ENCODE results near the gene CENPK. TPM values are rescaled to one million over a fixed set of nuclear protein-coding genes. Genes with fewer than 3 reads are reported as not detected.
"Not testable (repeated sequence)": the region's sequence is repeated elsewhere in the genome, so short reads cannot be mapped to it uniquely, and the experiment has no call there.

CENPK gene
- total RNA-seq, 1 experiment from 2014 or later: 54.9 TPM

GRCh38 chr5:65548281-65548680 lies 14.7 kb downstream of the CENPK start:
- H3K9me3 ChIP-seq (replicated peaks): no peaks in the 10 kb centered on the region
- peaks cover 50% of the 10 kb centered on the region for H3K36me3 ChIP-seq
- no peaks in the 10 kb centered on the region for H3K27me3 ChIP-seq (replicated peaks)
- H3K27ac ChIP-seq: no peak overlapping the region
- no peak for DNase-seq (ENCODE audit: low read depth in 1 of 2, low spot score in 2 of 2)
- no peak overlapping the region for H3K4me3 ChIP-seq
- H3K4me1 ChIP-seq (replicated peaks): no peaks in the 10 kb centered on the region

GRCh38 chr5:65546141-65546540 lies 16.8 kb downstream of the CENPK start:
- H3K9me3 ChIP-seq (replicated peaks): no peaks in the 10 kb centered on the region
- DNase-seq (ENCODE audit: low read depth in 1 of 2, low spot score in 2 of 2): no peak
- no peaks in the 10 kb centered on the region for H3K27me3 ChIP-seq (replicated peaks)
- H3K4me1 ChIP-seq (replicated peaks): no peaks in the 10 kb centered on the region
- H3K27ac ChIP-seq: no peak overlapping the region
- peaks cover 70% of the 10 kb centered on the region for H3K36me3 ChIP-seq
- H3K4me3 ChIP-seq: no peak overlapping the region

- Histone ChIP-seq H3K9me3 (replicated peaks) (no peaks in the 10 kb centered on the region), H3K36me3 (peaks cover 70% of the 10 kb centered on the region), H3K4me1 (replicated peaks) (no peaks in the 10 kb centered on the region), H3K27me3 (replicated peaks) (no peaks in the 10 kb centered on the region), H3K27ac (no peak overlapping the region), H3K4me3 (no peak overlapping the region)
- DNase-seq (ENCODE audit: low read depth in 1 of 2, low spot score in 2 of 2): no peak
These were observed 18.5 kb downstream of the CENPK start for GRCh38 chr5:65544473-65544872.

GRCh38 chr5:65539827-65540226 lies 23.1 kb downstream of the CENPK start:
- Histone ChIP-seq H3K27ac (no peak overlapping the region), H3K27me3 (replicated peaks) (no peaks in the 10 kb centered on the region), H3K4me1 (replicated peaks) (no peaks in the 10 kb centered on the region), H3K4me3 (no peak overlapping the region), H3K9me3 (replicated peaks) (no peaks in the 10 kb centered on the region), H3K36me3 (peaks cover 51% of the 10 kb centered on the region)
- no peak for DNase-seq (ENCODE audit: low read depth in 1 of 2, low spot score in 2 of 2)

- no peaks in the 10 kb centered on the region for H3K27me3 ChIP-seq (replicated peaks)
- no peak overlapping the region for H3K27ac ChIP-seq
- no peaks in the 10 kb centered on the region for H3K4me1 ChIP-seq (replicated peaks)
- H3K4me3 ChIP-seq: no peak overlapping the region
- no peak for DNase-seq (ENCODE audit: low read depth in 1 of 2, low spot score in 2 of 2)
- H3K9me3 ChIP-seq (replicated peaks): no peaks in the 10 kb centered on the region
- H3K36me3 ChIP-seq: peaks cover 13% of the 10 kb centered on the region
These were observed 27.4 kb downstream of the CENPK start for GRCh38 chr5:65535529-65535987.

GRCh38 chr5:65530904-65531303 lies 32.1 kb downstream of the CENPK start:
- Histone ChIP-seq H3K4me3 (no peak overlapping the region), H3K27me3 (replicated peaks) (no peaks in the 10 kb centered on the region), H3K27ac (no peak overlapping the region), H3K36me3 (peaks cover 9% of the 10 kb centered on the region), H3K4me1 (replicated peaks) (no peaks in the 10 kb centered on the region), H3K9me3 (replicated peaks) (no peaks in the 10 kb centered on the region)
- DNase-seq (ENCODE audit: low read depth in 1 of 2, low spot score in 2 of 2): no peak

GRCh38 chr5:65525726-65526125 lies 37.2 kb downstream of the CENPK start:
- H3K36me3 ChIP-seq: peaks cover 23% of the 10 kb centered on the region
- no peak overlapping the region for H3K4me3 ChIP-seq
- DNase-seq (ENCODE audit: low read depth in 1 of 2, low spot score in 2 of 2): no peak
- H3K27me3 ChIP-seq (replicated peaks): no peaks in the 10 kb centered on the region
- no peaks in the 10 kb centered on the region for H3K9me3 ChIP-seq (replicated peaks)
- H3K27ac ChIP-seq: no peak overlapping the region
- H3K4me1 ChIP-seq (replicated peaks): no peaks in the 10 kb centered on the region

- 0 out of 2 replicates have a peak, but pooled peaks cover 2% of the 10 kb centered on the region for H3K9me3 ChIP-seq (replicated peaks)
- no peaks in the 10 kb centered on the region for H3K27me3 ChIP-seq (replicated peaks)
- no peaks in the 10 kb centered on the region for H3K36me3 ChIP-seq
- H3K27ac ChIP-seq: no peak overlapping the region
- H3K4me3 ChIP-seq: no peak overlapping the region
- DNase-seq (ENCODE audit: low read depth in 1 of 2, low spot score in 2 of 2): peak in 1 of 2 experiments; percentile 23
- H3K4me1 ChIP-seq (replicated peaks): peaks cover 24% of the 10 kb centered on the region
These were observed 50.6 kb downstream of the CENPK start for GRCh38 chr5:65512170-65512937.

GRCh38 chr5:65508978-65509377 lies 54.0 kb downstream of the CENPK start:
- no peak overlapping the region for H3K27ac ChIP-seq
- no peaks in the 10 kb centered on the region for H3K27me3 ChIP-seq (replicated peaks)
- 0 out of 2 replicates have a peak, but pooled peaks cover 2% of the 10 kb centered on the region for H3K9me3 ChIP-seq (replicated peaks)
- H3K4me1 ChIP-seq (replicated peaks): peaks cover 24% of the 10 kb centered on the region
- H3K36me3 ChIP-seq: no peaks in the 10 kb centered on the region
- peak in 1 of 2 experiments; percentile 7 for DNase-seq (ENCODE audit: low read depth in 1 of 2, low spot score in 2 of 2)
- no peak overlapping the region for H3K4me3 ChIP-seq

- Histone ChIP-seq H3K9me3 (replicated peaks) (no peaks in the 10 kb centered on the region), H3K4me1 (replicated peaks) (peaks cover 9% of the 10 kb centered on the region), H3K36me3 (no peaks in the 10 kb centered on the region), H3K27ac (no peak overlapping the region), H3K27me3 (replicated peaks) (no peaks in the 10 kb centered on the region), H3K4me3 (no peak overlapping the region)
- no peak for DNase-seq (ENCODE audit: low read depth in 1 of 2, low spot score in 2 of 2)
These were observed 56.0 kb downstream of the CENPK start for GRCh38 chr5:65506961-65507360.

- Histone ChIP-seq H3K4me3 (no peak overlapping the region), H3K27ac (no peak overlapping the region), H3K4me1 (replicated peaks) (no peaks in the 10 kb centered on the region), H3K36me3 (no peaks in the 10 kb centered on the region), H3K27me3 (replicated peaks) (no peaks in the 10 kb centered on the region), H3K9me3 (replicated peaks) (no peaks in the 10 kb centered on the region)
- no peak for DNase-seq (ENCODE audit: low read depth in 1 of 2, low spot score in 2 of 2)
These were observed 73.8 kb downstream of the CENPK start for GRCh38 chr5:65489119-65489518.

- not testable (repeated sequence) for H3K4me1 ChIP-seq (replicated peaks); H3K27me3 ChIP-seq (replicated peaks); H3K4me3 ChIP-seq; H3K36me3 ChIP-seq; H3K9me3 ChIP-seq (replicated peaks); DNase-seq (ENCODE audit: low read depth in 1 of 2, low spot score in 2 of 2); H3K27ac ChIP-seq
These were observed 74.8 kb downstream of the CENPK start for GRCh38 chr5:65488038-65488687.

- not testable (repeated sequence) for H3K27ac ChIP-seq; H3K4me3 ChIP-seq; H3K9me3 ChIP-seq (replicated peaks); H3K36me3 ChIP-seq; DNase-seq (ENCODE audit: low read depth in 1 of 2, low spot score in 2 of 2); H3K27me3 ChIP-seq (replicated peaks); H3K4me1 ChIP-seq (replicated peaks)
These were observed 76.2 kb downstream of the CENPK start for GRCh38 chr5:65486803-65487202.

GRCh38 chr5:65485405-65485804 lies 77.6 kb downstream of the CENPK start:
- no peaks in the 10 kb centered on the region for H3K9me3 ChIP-seq (replicated peaks)
- no peak for DNase-seq (ENCODE audit: low read depth in 1 of 2, low spot score in 2 of 2)
- H3K36me3 ChIP-seq: no peaks in the 10 kb centered on the region
- H3K27ac ChIP-seq: no peak overlapping the region
- no peaks in the 10 kb centered on the region for H3K27me3 ChIP-seq (replicated peaks)
- no peak overlapping the region for H3K4me3 ChIP-seq
- peaks cover 4% of the 10 kb centered on the region; the same call in 1 of the 2 replicates for H3K4me1 ChIP-seq (replicated peaks)

Data from SJSA1 (cell line).